NCI-H345 treated with DMSO at 0.1 percent for 48 hours (cell line): ENCODE data around the gene DTX3.
A peak's percentile ranks its signal among the peaks of the same experiment; 100 is the strongest.

Experiments used
- DNase-seq: peaks from one replicate; lab custom pipeline; 2025; ENCODE audit not compliant: unreplicated experiment; lab: John Stamatoyannopoulos, UW

Gene DTX3

DNA sequence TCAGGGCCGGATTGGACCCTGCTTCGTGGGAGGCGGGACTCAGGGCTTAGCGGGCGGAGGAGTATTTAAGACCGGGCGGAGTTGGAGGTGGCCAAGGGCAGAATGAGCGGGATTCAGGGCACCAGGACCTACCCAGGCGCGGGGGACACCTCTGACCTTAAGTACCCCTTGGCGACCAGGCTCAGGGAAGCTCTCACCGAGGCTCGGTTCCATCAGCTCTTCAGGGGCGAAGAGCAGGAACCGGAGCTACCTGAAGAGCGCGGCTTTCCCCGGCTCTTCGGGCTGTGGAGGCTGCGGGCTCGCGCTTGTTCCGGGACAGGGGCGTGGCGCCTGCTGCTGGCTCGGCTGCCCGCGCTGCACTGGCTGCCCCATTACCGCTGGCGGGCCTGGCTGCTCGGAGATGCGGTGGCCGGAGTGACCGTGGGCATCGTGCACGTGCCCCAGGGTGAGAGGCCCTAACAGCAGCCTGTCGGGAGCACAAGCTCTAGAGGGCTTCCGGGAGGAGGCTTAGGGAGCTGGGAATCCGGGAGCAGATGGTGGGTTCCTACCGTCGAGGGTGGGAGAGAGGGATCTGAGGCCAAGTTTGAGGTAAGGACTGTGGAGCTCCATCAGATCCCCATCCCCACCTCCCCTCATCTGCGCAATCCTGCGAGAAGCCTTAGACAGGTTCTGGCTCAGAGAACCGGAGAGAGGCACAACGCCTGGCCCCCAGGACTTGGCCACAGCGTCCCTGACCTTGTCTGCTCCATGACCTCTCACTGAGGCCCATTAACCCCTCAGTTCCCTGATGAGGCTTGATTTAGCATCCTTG is 15.0 kb downstream of the DTX3 start:
- DNase-seq: no peak

DNA sequence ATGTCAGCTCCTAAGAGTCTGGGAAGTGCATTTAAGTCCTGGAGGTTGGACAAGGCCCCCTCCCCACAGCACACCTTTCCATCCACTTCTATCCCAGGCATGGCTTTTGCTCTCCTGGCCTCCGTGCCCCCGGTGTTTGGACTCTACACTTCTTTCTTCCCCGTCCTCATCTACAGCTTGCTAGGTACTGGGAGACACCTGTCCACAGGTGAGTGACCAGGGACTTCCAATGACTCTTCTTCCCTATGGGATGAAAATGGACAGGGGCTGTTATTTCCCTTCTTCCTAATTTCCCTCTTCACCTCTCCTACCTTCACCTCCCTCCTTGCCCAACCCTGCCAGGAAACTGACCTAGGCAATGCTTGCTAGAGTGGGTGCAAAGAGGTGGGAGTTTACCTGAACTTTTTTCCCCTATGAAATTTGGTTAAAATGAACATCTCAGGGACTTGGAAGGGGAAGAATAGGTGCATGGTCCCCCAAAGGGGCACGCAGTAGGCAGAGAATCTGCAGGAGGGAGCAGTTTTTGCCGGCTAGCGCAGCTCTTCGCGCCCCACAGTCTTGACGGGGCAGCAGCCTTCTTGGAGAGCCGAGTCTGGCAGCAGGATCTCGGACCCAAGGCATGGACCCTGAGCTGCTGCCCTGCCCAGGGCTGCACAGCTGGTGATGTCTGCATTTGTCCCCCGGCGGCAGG is 15.8 kb downstream of the DTX3 start:
- DNase-seq: no peak

DNA sequence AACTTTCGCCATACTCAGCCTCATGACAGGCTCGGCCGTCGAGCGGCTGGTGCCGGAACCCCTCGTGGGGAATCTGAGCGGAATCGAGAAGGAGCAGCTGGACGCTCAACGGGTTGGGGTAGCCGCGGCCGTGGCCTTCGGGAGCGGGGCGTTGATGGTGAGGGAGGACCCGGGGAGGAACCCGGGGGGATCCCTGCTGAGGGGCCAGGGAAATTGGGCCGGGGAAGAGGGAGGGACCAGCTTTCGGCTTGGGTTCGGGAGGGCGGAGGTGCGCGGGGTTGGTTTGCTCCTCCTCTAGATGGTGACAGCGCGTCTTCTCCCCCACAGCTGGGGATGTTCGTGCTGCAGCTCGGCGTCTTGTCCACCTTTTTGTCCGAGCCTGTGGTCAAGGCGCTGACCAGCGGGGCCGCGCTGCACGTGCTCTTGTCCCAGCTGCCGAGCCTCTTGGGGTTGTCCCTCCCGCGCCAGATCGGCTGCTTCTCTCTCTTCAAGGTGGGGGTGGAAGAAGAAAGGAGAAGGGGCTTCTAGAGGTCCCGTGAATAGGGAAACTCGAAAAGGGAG is 16.4 kb downstream of the DTX3 start:
- DNase-seq: no peak

DNA sequence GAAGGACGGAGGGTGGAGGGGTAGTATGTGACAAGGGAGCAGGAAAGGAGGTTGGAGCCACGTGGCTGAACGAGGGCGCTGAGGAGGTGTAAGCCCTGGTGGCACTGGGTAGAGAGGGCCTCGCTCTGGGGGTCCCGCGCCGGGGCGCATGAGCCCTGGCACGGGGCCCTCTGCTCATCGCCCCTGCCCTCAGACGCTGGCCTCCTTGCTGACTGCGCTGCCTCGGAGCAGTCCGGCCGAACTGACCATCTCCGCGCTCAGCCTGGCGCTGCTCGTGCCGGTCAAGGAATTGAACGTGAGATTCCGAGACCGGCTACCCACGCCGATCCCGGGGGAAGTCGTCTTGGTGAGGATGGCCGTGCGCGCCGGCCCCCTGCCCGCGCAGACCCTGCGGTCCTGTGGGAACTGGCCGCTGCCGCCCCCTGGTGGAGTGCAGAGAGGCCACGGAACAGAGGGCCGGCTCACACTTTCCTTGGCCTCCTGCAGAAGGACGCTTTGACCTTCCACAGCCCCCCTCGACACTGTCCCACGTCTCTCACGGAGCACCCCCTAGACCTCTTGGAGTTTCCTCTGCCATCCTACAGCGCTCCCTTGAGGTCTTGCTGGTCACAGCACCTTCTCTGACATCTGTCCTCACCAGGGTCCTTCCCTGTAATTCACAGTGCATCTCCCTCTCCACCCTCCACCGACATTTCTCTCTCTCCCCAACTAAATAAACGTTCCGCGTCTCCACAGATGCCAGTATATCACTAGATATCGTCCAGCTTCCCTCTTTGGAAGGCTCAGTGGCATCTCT is 17.1 kb downstream of the DTX3 start:
- peak; percentile 24 for DNase-seq

DNA sequence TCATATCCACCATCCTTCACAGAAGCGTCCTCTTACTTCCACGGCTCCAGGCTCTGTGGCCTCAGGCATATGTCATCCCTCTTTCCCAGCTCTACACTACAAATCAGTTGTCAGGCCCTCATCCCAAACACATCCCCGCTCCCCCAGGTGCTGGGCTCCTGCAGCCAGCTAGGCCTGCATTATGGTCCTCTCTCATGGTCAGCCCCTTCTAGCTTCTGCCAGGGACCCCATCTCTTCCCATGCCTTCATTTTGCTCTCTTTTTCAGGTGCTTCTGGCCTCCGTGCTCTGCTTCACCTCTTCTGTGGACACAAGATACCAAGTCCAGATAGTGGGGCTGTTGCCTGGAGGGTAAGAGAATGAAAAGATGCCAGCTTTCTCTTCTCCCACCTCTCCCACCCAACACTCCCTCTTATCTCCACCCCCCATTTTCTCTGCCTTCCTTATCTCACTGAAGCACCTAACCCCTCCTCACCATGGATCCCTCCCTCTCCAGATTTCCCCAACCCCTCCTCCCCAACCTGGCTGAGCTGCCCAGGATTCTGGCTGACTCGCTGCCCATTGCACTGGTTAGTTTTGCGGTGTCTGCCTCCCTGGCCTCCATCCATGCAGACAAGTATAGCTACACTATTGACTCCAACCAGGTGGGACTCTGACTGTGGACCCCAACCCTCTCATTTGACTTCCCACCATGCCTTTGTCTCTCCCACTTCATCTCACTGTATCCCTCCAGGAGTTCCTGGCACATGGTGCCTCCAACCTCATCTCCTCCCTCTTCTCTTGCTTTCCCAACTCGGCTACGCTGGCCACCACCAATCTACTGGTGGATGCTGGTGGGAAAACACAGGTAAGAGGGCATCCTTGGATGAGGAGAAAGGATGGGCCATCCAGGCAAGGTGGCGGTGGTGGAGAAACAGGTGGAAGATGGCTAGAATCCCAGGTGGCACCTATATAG is 17.9 kb downstream of the DTX3 start:
- DNase-seq: no peak

DNA sequence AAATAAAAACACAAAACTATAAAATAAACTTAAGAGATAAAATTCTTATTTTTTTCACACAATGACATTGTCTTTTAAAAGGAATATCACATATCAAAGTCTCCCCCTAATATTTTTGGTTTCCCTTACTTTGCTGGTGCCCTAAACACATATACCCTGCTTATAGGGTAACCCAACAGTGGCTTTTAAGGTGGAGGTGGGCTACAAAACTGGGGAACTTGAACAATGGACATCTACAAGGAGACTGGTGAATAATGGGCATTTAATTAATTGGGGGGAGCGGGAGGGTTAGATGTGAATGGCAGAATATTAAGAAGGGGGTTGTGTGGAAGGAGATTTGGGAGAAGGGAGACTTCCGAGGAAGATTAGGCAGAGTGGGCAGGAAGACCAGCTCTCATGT is 18.8 kb downstream of the DTX3 start:
- DNase-seq: peak; percentile 51

DNA sequence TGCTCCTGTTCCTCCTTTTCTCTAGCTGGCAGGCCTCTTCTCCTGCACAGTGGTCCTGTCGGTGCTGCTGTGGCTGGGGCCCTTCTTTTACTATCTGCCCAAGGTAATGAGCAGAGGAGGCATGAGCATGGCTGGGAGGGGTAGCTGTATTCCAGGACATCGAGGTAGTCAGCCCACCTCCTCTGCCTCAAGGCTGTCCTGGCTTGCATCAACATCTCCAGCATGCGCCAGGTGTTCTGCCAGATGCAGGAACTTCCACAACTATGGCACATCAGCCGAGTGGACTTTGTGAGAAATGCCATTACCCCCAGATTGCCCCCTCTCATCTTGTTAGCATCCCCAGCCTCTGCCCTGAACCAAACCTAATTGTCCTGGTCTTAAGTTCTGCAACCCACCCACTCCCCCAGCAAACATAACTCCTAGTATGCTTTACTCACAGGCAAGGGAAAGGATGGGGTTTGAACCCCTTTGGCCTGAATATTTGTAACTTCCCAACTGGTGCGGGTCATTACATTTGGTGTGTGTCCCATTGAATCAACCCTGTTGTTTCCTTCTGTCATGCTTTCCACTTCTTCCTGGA is 19.3 kb downstream of the DTX3 start:
- no peak for DNase-seq

DNA sequence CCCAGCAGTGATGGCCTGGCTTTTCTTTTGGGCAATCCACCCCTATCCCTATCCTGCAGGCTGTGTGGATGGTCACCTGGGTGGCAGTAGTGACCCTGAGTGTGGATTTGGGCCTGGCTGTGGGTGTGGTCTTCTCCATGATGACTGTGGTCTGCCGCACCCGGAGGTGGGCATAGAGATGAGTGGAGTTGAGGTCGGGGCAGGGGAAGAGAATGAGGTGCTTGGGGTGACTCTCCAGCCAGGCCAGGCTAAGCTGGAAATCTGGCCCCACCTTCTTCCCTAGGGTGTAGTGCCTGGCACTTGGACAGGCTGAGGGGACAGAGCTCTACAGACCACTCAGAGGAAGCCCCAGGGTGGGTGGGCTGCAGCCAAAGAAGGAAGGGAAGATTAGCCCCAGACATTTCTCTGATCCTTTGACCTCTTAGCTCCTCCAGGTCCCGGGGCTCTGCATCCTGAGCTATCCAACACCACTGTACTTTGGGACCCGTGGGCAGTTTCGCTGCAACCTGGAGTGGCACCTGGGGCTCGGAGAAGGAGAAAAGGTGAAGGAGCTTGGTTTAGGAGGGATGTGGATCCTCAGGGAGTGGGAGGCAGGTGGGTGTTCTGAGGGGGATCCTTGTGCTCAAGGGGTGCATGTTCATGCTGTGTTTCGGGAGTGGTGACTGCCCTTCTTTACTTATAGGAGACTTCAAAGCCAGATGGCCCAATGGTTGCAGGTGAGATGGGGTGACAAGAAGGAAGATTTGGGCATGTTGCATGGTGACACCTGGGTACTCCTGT is 20.0 kb downstream of the DTX3 start:
- DNase-seq: no peak

DNA sequence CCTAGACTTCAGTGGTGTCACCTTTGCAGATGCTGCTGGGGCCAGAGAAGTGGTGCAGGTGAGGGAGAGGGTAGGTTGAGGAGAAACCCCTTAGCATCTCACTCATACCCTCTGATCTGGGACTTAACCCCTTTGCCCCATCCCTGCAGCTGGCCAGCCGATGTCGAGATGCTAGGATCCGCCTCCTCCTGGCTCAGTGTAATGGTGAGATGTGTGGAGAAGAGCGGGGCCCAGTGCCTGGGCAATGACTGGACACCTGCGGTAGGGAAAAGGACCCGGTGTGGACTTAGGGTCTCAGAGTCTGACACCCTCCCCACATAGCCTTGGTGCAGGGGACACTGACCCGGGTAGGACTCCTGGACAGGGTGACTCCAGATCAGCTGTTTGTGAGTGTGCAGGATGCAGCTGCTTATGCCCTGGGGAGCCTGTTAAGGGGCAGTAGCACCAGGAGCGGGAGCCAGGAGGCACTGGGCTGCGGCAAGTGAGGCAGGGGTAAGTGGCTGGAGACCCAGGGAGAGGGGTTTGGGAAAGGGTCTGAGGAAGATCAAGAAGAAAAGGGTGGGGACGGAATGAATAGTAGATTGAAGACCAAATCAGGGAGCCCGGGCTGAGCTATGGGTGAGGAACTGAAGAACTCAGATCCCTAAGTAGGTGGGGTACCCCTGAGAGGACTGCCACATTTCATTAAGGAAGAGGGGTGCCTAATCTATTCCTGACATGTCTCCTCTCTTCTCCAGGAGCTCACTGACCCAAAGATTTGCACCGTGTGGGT is 20.8 kb downstream of the DTX3 start:
- no peak for DNase-seq

DNA sequence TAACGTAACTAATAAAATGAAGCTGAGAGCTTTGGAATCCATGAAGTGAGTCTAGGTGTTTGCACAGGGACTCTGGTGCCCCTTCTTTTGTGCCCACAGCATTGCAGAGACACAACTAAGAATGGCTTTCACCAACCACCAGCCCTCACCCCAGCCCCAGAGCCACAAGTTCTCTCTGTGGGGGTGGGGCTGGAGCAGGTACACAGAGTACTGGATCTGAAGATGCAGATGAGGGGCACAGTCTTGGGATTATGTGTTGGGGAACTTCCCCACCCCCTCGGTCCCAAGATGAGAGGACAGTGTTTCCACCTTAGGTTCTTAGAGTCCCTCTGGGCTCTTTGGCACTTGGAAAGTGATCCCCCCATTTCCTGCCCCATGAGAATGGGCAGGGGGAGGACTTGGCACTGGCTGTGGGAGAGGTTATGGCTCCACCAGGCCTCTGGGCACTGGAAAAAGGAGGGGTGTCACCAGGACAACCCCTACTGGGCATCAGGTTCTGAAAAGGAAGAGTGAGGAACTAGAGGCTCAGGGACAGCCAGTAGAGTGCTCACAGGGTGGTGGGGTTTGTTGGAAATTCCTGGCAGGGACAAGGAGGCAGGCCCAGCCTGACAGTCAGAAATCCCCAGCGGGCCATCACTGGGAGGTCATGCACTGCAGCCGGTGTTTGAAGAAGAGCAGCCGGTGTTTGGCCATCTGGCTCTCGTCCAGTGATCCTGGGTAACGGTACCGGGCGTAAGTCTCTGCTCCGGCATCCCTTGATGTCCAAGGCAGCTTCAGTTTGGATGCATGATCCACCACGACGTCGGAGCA is 21.7 kb downstream of the DTX3 start:
- DNase-seq: no peak

DNA sequence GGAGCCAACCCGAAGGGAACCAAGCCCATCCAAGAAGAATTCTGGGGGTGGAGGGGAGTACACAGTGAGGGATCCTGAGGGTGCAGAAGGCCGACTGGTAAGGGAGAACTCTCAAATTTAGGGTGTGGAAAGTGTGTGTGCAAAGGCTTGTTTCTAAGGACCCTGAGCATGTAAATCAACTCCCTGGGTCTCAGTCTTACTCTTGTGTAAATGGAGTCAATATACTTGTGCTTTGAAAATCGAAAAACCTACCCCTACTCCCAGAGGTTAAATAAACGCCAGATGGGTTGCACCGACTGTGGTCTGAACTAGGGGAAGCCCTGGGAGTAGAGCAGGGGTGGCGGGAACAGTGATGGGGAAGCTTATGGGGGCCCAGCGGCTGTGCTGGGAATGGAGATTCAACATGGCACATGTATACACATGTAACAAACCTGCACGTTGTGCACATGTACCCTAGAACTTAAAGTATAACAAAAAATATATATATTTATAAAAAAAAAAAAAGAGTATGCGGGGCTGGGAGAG is 22.4 kb downstream of the DTX3 start:
- DNase-seq: no peak

DNA sequence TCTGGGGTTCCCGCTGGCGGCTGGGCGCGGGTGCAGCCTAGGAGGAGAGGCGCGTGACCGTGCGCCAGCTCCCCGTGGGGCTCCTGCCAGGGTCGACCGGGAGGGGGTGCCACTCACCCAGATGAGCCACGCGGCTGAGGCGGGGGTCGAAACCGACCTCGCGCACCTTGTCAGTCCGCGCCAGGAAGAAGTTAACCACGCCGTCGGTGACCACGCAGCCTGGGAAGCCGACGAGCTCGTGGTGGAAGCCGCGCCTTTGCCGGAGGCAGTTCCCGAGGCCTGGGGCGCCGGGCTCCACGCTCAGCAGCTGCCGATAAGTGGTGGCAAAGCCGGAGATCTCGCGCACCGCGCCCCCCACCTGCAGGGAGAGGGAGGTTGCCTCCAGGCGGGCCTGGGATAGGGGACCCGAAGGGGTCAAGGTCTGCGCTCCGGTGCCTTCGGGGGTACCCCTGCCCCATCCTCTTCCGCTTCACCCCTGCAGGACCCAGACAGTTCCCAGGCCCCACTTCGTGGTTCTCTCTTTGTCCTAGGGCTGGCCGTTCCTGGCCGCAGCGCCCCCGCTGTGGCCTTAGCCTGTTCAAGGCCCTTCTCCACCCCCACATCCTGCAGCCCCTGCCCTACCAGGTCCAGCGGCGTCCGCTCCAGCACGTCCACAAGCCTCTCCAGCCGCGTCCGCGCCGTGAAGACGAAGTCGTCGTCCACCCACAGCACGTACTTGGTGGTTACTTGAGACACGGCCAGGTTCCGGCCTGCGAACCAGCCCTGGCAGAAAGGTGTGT is 23.1 kb downstream of the DTX3 start:
- no peak for DNase-seq

DNA sequence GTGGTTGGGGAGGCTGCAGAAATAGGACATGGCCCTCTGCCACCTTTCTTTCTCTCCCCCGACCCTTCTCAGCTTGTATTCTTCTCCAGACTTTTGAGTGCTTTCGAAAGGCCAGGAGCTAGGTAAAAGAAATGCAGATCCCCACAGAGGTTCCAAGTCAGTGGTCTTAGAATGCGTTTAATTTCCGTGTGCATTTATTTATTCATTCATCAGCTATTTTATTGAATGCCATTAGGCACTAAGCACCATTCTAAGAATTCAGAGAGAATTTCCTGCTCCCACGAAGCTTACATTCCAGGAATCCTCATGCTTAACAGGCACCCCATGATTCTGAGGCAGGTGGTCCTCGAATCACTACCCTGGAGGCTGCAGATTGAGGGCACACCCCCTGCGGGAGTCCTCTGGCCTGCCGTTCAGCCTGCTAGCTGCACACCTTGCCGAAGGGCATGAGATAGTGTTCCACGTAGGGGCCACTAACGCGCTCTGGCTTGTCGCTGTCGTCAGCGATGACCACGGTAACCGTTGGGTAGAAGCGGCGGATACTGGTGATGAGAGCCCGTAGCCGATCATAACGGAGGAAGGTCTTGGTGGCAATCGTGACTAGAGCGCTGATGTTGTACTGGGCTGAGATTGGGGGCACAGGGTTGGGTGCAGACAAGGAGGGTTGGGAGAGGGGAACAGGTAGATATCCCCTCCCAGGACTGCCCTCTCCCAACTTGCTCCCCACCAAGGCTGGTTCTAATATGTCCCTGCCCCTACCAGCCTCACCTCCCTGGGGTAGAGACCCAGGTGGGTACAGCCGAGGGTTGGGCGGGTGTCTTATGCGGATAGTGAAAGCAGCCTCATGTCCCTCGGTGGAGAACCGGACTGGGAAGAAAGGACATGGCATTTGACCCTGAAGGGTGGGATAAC is 23.9 kb downstream of the DTX3 start:
- DNase-seq: no peak

DNA sequence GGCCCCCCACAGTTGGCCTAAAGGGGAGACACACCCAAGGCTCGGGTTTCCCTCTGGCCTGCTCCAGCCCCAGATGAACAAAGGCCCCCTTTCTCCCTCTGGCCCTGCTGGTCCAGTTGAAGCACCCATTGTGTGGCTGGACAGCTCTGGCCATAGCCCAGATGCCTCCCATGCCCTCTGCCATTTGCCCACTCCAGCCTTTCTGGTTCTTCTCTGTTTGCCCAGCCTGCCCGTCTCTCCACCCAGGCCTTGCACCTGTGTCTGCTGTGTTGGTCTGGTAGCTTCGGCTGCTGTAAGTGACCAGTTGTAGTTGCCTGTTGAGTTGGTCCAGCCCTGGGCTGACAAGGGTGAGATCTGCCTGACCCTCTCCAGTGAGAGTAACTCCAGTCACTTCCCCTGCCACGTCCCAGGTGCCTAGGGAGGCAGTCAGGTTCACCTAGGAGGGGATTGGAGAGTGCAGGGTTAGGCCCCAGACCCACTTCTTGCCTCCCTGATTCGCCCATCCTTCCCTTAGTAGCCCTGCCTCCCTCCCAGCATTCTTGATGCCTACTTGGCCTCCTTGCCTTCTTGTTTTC is 25.4 kb downstream of the DTX3 start:
- no peak for DNase-seq

DNA sequence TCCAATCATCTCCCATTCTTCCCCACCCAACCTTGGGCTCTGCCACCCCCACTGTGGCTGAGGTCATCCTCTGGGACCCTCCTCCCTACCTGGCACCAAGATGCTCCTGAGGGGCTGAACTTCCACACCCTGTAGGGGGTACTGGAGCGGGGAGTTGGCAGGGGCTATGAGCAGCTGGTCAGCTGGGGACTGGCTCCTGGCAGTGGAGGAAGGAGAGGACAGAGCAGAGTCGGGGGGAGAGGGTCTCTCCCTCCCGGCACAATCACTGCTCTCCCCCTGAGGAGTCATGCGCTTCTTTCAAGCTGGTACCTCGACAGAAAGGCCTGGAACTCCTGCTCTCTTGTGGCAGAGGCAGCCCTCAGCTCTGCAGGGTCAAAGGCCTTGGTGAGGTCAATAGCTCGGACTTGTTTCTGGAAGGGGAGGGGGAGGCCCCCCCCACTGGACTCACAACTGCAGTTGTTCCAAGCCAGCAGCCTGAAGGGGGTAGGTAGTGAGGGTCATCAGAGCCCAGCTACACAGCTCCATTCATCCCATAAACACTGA is 26.3 kb downstream of the DTX3 start:
- DNase-seq: no peak
